CD14-positive monocyte (primary cell): ENCODE data around the gene SLX1A. TPM values are rescaled to one million over a fixed set of nuclear protein-coding genes. Genes with fewer than 3 reads are reported as not detected.
A peak's percentile ranks its signal among the peaks of the same experiment; 100 is the strongest.

Source experiments
- DNase-seq, 3 donors: peaks; one replicate each; pipeline ENCODE4 v3.0.0-alpha.2; 2011 to 2022
- H2AFZ ChIP-seq: 2 replicates; pipeline ENCODE4 v1.6.0; 2012; ENCODE audit warnings: mild to moderate bottlenecking, low read depth, low read length, inconsistent platforms; ENCODE audit not compliant: insufficient read depth, poor library complexity, severe bottlenecking
- H3K27ac ChIP-seq, 2 donors: 1 replicate in 1 of 2; 2 replicates in 1 of 2; pipeline ENCODE4 v1.5.1; 2012 to 2013; ENCODE audit warnings: low read length in 2 of 2, control low read depth in 1 of 2, inconsistent platforms in 1 of 2, low read depth in 1 of 2, mild to moderate bottlenecking in 1 of 2
- H3K27me3 ChIP-seq, 2 donors: one replicate each; pipeline versions ENCODE4 v1.6.0 to v1.6.1; 2011 to 2013; ENCODE audit warnings: low read length in 2 of 2; ENCODE audit not compliant: control insufficient read depth in 2 of 2, insufficient read depth in 2 of 2
- H3K36me3 ChIP-seq, 2 donors: replicated peaks in 1 of 2; 1 replicate in 1 of 2; 2 replicates in 1 of 2; pipeline versions ENCODE4 v1.5.1 to v1.6.1; 2012 to 2013; ENCODE audit warnings: low read length in 2 of 2, control low read depth in 1 of 2, inconsistent platforms in 1 of 2, mild to moderate bottlenecking in 1 of 2; ENCODE audit not compliant: insufficient read depth in 2 of 2, control insufficient read depth in 1 of 2
- H3K4me1 ChIP-seq, 2 donors: 1 replicate in 1 of 2; 2 replicates in 1 of 2; pipeline versions ENCODE4 v1.5.1 to v1.6.1; 2012 to 2013; ENCODE audit warnings: low read length in 2 of 2, control low read depth in 1 of 2, inconsistent platforms in 1 of 2, mild to moderate bottlenecking in 1 of 2, moderate library complexity in 1 of 2; ENCODE audit not compliant: insufficient read depth in 2 of 2, control insufficient read depth in 1 of 2
- H3K4me2 ChIP-seq: replicated peaks from 2 replicates; pipeline ENCODE3; 2012; ENCODE audit warnings: low read length, moderate library complexity, mild to moderate bottlenecking; ENCODE audit not compliant: poor library complexity, severe bottlenecking; ENCODE audit errors: extremely low read depth
- H3K4me3 ChIP-seq, 3 experiments: fragments of 200-600 bp in 1 of 3; sonication (generic) in 1 of 3; replicated peaks in 1 of 3; 1 replicate in 2 of 3; 2 replicates in 1 of 3; pipeline ENCODE4 v1.5.1; 2011 to 2013; ENCODE audit warnings: low read length in 3 of 3, mild to moderate bottlenecking in 3 of 3, control low read depth in 2 of 3, low read depth in 2 of 3, inconsistent platforms in 1 of 3, moderate library complexity in 1 of 3
- H3K79me2 ChIP-seq: 2 replicates; pipeline ENCODE4 v1.6.0; 2012; ENCODE audit warnings: mild to moderate bottlenecking, control low read depth, inconsistent platforms, low read length, moderate library complexity; ENCODE audit not compliant: insufficient read depth
- H3K9ac ChIP-seq: 2 replicates; pipeline ENCODE4 v1.6.0; 2017; ENCODE audit warnings: low read length, mild to moderate bottlenecking; ENCODE audit not compliant: insufficient read depth, poor library complexity, severe bottlenecking
- H3K9me3 ChIP-seq, 2 donors: replicated peaks in 1 of 2; 1 replicate in 1 of 2; 2 replicates in 1 of 2; pipeline versions ENCODE4 v1.5.1 to v1.6.1; 2012 to 2013; ENCODE audit warnings: low read length in 2 of 2, control low read depth in 1 of 2; ENCODE audit not compliant: control insufficient read depth in 1 of 2, insufficient read depth in 1 of 2
- H4K20me1 ChIP-seq: 2 replicates; pipeline ENCODE4 v1.6.0; 2012; ENCODE audit warnings: mild to moderate bottlenecking, low read length, control low read depth, moderate library complexity; ENCODE audit not compliant: insufficient read depth
- H3K27ac Mint-ChIP-seq, 7 donors: one replicate each; pipeline ENCODE4 v1.8.0; 2020; ENCODE audit warnings: mild to moderate bottlenecking in 7 of 7, mixed read lengths in 7 of 7, moderate library complexity in 6 of 7, inconsistent platforms in 2 of 7
- H3K27me3 Mint-ChIP-seq, 3 donors: one replicate each; pipeline ENCODE4 v1.8.0; 2021 to 2022; ENCODE audit warnings: low read depth in 3 of 3, mild to moderate bottlenecking in 3 of 3, mixed read lengths in 3 of 3, moderate library complexity in 3 of 3, inconsistent platforms in 1 of 3
- H3K36me3 Mint-ChIP-seq, 2 donors: one replicate each; pipeline ENCODE4 v1.8.0; 2020; ENCODE audit warnings: mixed read lengths in 2 of 2, inconsistent platforms in 1 of 2, mild to moderate bottlenecking in 1 of 2
- H3K4me1 Mint-ChIP-seq: one replicate; pipeline ENCODE4 v1.8.0; 2020; ENCODE audit warnings: mild to moderate bottlenecking, mixed read lengths
- H3K4me3 Mint-ChIP-seq, 2 donors: one replicate each; pipeline ENCODE4 v1.8.0; 2020; ENCODE audit warnings: mild to moderate bottlenecking in 2 of 2, mixed read lengths in 2 of 2, moderate library complexity in 1 of 2
- H3K9me3 Mint-ChIP-seq, 7 donors: one replicate each; pipeline ENCODE4 v1.8.0; 2020 to 2022; ENCODE audit warnings: mixed read lengths in 7 of 7, mild to moderate bottlenecking in 6 of 7, moderate library complexity in 6 of 7, inconsistent platforms in 2 of 7
- WGBS: methylation state at CpG from one replicate; pipeline ENCODE4 v1.1.5; 2013; ENCODE audit warnings: missing lambda C conversion rate; ENCODE audit not compliant: insufficient coverage; 5-methylcytosine and 5-hydroxymethylcytosine counted together
- intact Hi-C, 2 donors: fragments of 100-400 bp; cut with micrococcal nuclease; formaldehyde crosslinking; loops; one replicate each; pipeline versions ENCODE4 v1.15.0 to v1.15.1; 2023
- polyA plus RNA-seq, 3 donors: library from polyadenylated mRNA; depleted of rRNA in 1 of 3; unstranded in 2 of 3; stranded (reverse) in 1 of 3; fragments of 300-500 nt in 2 of 3; fragments of >200 nt in 1 of 3; fragmentation: Illumina TruSeq in 2 of 3; gene quantifications; 1 replicate in 2 of 3; 2 replicates in 1 of 3; pipeline ENCODE4 v1.2.3, GENCODE V29; 2012 to 2021
- TF ChIP-seq, protein P1 (sequence below): fragments of 200-600 bp; IDR thresholded peaks from one replicate; pipeline ENCODE4 v1.8.0; 2022; ENCODE audit warnings: antibody characterized with exemption, mild to moderate bottlenecking

SLX1A gene
- polyA plus RNA-seq, 3 donors: 43.1 to 163 (median 162) TPM

DNA sequence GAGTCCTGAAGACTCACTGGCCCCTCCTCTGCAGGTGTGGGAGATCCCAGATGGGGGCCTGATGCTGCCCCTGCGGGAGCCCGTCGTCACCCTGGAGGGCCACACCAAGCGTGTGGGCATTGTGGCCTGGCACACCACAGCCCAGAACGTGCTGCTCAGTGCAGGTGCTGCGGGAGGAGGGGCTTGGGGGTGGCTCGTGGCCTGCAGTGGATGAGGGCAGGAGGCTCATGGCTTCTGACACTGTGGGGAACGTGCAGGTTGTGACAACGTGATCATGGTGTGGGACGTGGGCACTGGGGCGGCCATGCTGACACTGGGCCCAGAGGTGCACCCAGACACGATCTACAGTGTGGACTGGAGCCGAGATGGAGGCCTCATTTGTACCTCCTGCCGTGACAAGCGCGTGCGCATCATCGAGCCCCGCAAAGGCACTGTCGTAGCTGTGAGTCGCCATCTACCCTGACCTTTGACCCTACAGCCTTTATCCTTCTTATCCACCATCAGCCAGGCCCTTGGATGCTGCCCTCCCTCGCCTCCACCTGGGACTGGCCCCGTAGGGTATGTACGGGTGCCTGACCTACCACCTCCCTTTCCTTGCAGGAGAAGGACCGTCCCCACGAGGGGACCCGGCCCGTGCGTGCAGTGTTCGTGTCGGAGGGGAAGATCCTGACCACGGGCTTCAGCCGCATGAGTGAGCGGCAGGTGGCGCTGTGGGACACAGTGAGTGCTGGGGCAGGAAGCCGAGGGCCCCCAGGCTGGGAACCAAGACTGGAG, 6.7 kb upstream of the SLX1A start:
- H3K79me2 ChIP-seq: peaks cover 57% of the 10 kb centered on the region
- H3K9me3 Mint-ChIP-seq: no peaks in the 10 kb centered on the region

DNA sequence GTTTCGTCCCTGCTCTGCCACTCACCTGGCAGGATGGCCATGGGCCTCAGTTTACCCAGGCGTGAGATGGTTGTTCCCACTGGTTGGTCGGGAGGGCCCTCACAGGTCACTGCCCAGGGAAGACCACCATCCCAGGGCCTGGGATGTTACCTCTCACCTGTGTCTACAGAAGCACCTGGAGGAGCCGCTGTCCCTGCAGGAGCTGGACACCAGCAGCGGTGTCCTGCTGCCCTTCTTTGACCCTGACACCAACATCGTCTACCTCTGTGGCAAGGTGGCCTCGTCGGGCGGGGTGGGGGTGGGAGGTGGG, 6.2 kb upstream of the SLX1A start:
- Histone ChIP-seq H3K4me1 (peaks cover 39 to 43% of the 10 kb centered on the region in 2 donors), H3K27ac (peak overlapping the region; percentile 42 to 70), H3K9me3 (no peaks in the 10 kb centered on the region), H3K79me2 (peaks cover 52% of the 10 kb centered on the region), H3K9ac (no peak overlapping the region), H3K27me3 (no peaks in the 10 kb centered on the region), H3K36me3 (peaks cover 22 to 29% of the 10 kb centered on the region in 2 donors), H3K4me2 (peak overlapping the region; percentile 96), H2AFZ (no peak overlapping the region), H4K20me1 (peaks cover 47% of the 10 kb centered on the region), H3K4me3 (peak overlapping the region in 1 of 3 experiments; percentile 88)
- TF ChIP-seq, protein P1, sequence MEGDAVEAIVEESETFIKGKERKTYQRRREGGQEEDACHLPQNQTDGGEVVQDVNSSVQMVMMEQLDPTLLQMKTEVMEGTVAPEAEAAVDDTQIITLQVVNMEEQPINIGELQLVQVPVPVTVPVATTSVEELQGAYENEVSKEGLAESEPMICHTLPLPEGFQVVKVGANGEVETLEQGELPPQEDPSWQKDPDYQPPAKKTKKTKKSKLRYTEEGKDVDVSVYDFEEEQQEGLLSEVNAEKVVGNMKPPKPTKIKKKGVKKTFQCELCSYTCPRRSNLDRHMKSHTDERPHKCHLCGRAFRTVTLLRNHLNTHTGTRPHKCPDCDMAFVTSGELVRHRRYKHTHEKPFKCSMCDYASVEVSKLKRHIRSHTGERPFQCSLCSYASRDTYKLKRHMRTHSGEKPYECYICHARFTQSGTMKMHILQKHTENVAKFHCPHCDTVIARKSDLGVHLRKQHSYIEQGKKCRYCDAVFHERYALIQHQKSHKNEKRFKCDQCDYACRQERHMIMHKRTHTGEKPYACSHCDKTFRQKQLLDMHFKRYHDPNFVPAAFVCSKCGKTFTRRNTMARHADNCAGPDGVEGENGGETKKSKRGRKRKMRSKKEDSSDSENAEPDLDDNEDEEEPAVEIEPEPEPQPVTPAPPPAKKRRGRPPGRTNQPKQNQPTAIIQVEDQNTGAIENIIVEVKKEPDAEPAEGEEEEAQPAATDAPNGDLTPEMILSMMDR: peak; percentile 52
- Mint-ChIP-seq H3K27me3 (no peaks in the 10 kb centered on the region), H3K36me3 (peaks cover 19 to 34% of the 10 kb centered on the region in 2 donors), H3K4me1 (peaks cover 28% of the 10 kb centered on the region), H3K4me3 (no peak overlapping the region), H3K9me3 (no peaks in the 10 kb centered on the region), H3K27ac (peak overlapping the region; percentile 85 to 95 (median 90))
- no peak for DNase-seq
- intact Hi-C loops: no loop called here
- 43% methylated on average over 3 of the region's 9 CpGs for WGBS

More for the DNA sequence above, 6.7 kb upstream of the SLX1A start:
- H3K4me1 ChIP-seq: peaks cover 45 to 48% of the 10 kb centered on the region in 2 donors
- H2AFZ ChIP-seq: no peak overlapping the region
- Mint-ChIP-seq H3K27me3 (peaks cover 0 to under 1% (median 0%) of the 10 kb centered on the region in 3 donors), H3K4me3 (peak overlapping the region; percentile 97 to 99), H3K27ac (peak overlapping the region; percentile 85 to 95 (median 90)), H3K4me1 (peaks cover 33% of the 10 kb centered on the region), H3K36me3 (peaks cover 19 to 34% of the 10 kb centered on the region in 2 donors)
- H3K4me3 ChIP-seq: peak overlapping the region; percentile 70 to 97 (median 88)
- no peaks in the 10 kb centered on the region for H3K27me3 ChIP-seq
- H4K20me1 ChIP-seq: peaks cover 47% of the 10 kb centered on the region
- H3K9me3 ChIP-seq: no peaks in the 10 kb centered on the region
- peaks cover 22 to 29% of the 10 kb centered on the region in 2 donors for H3K36me3 ChIP-seq
- whole genome bisulfite sequencing: 33% methylated on average over 36 of the region's 36 CpGs
- peak overlapping the region; percentile 96 for H3K4me2 ChIP-seq
- peak overlapping the region; percentile 74 for H3K9ac ChIP-seq
- TF ChIP-seq, protein P1: peak; percentile 91
- peak overlapping the region; percentile 62 to 70 for H3K27ac ChIP-seq
- DNase-seq: peak; percentile 55 to 71 (median 67)
- intact Hi-C loops: no loop called here
